Natural killer cell (primary cell): Measurements from ENCODE around the gene PTK7. TPM values are rescaled to one million over a fixed set of nuclear protein-coding genes. Genes with fewer than 3 reads are reported as not detected.

Experiments used
- ATAC-seq, 3 donors: fragments of 150-1000 bp in 2 of 3; fragments of 200-7000 bp in 1 of 3; cut with Tn5 transposase; 1 replicate in 1 of 3; 2 replicates in 2 of 3; pipeline ENCODE4 v1.10.0; 2021; ENCODE audit warnings: mild to moderate bottlenecking in 2 of 3, moderate library complexity in 2 of 3
- DNase-seq, 2 donors: peaks; one replicate each; pipeline versions ENCODE4 v3.0.0 to v3.0.0-alpha.2; 2013 to 2021; ENCODE audit warnings: mixed read lengths in 1 of 2
- H3K27ac ChIP-seq: one replicate; pipeline ENCODE4 v1.5.1; 2013; ENCODE audit warnings: mild to moderate bottlenecking, low read length
- H3K27me3 ChIP-seq: one replicate; pipeline ENCODE4 v1.6.1; 2013; ENCODE audit warnings: low read length; ENCODE audit not compliant: control insufficient read depth, insufficient read depth
- H3K36me3 ChIP-seq: one replicate; pipeline ENCODE4 v1.6.1; 2013; ENCODE audit warnings: low read length; ENCODE audit not compliant: control insufficient read depth, insufficient read depth
- H3K4me1 ChIP-seq: one replicate; pipeline ENCODE4 v1.6.1; 2013; ENCODE audit warnings: low read length; ENCODE audit not compliant: control insufficient read depth, insufficient read depth
- H3K4me3 ChIP-seq: one replicate; pipeline ENCODE4 v1.5.1; 2013; ENCODE audit warnings: low read length
- H3K9me3 ChIP-seq: one replicate; pipeline ENCODE4 v1.6.1; 2013; ENCODE audit warnings: low read length; ENCODE audit not compliant: control insufficient read depth, insufficient read depth
- H3K27ac Mint-ChIP-seq, 2 donors: one replicate each; pipeline ENCODE4 v1.8.0; 2022; ENCODE audit warnings: mild to moderate bottlenecking in 2 of 2, mixed read lengths in 2 of 2, moderate library complexity in 1 of 2
- H3K27me3 Mint-ChIP-seq, 2 donors: one replicate each; pipeline ENCODE4 v1.8.0; 2022; ENCODE audit warnings: low read depth in 2 of 2, mixed read lengths in 2 of 2
- H3K36me3 Mint-ChIP-seq: one replicate; pipeline ENCODE4 v1.8.0; 2022; ENCODE audit warnings: mixed read lengths
- H3K4me1 Mint-ChIP-seq, 2 donors: one replicate each; pipeline ENCODE4 v1.8.0; 2022; ENCODE audit warnings: mixed read lengths in 2 of 2
- H3K4me3 Mint-ChIP-seq: one replicate; pipeline ENCODE4 v1.8.0; 2022; ENCODE audit warnings: mild to moderate bottlenecking, moderate library complexity, mixed read lengths
- H3K9me3 Mint-ChIP-seq, 2 donors: one replicate each; pipeline ENCODE4 v1.8.0; 2022; ENCODE audit warnings: mixed read lengths in 2 of 2
- CTCF ChIP-seq: fragments of 200-600 bp; IDR thresholded peaks from one replicate; pipeline ENCODE4 v1.8.0; 2022; ENCODE audit warnings: antibody characterized with exemption
- WGBS: methylation state at CpG from one replicate; pipeline ENCODE4 v1.1.7; 2013; ENCODE audit warnings: missing lambda C conversion rate; ENCODE audit not compliant: insufficient coverage; 5-methylcytosine and 5-hydroxymethylcytosine counted together
- intact Hi-C: fragments of 100-400 bp; cut with micrococcal nuclease; formaldehyde crosslinking; loops from one replicate; pipeline ENCODE4 v1.14.2; 2022
- total RNA-seq, 4 donors: library from RNA; stranded (reverse); fragments of 120-200 nt in 1 of 4; gene quantifications; one replicate each; pipeline versions ENCODE4 v1.2.3 to v1.2.4, GENCODE V29; 2013 to 2022

PTK7 gene
- total RNA-seq, 3 donors from 2014 or later (not counting 1 experiment from before 2014, with no cell fraction given) = 1.7 to 5.6 (median 2.8) TPM

GRCh38 chr6:43119482-43119881, 43.4 kb downstream of the PTK7 start:
- no peak overlapping the region for H3K4me3 ChIP-seq
- no peaks in the 10 kb centered on the region for H3K27me3 ChIP-seq
- no peaks in the 10 kb centered on the region for H3K4me1 Mint-ChIP-seq
- no peak for ATAC-seq
- H3K27me3 Mint-ChIP-seq = no peaks in the 10 kb centered on the region
- 79% methylated on average over 4 of the region's 4 CpGs for WGBS
- no peak overlapping the region for H3K4me3 Mint-ChIP-seq
- H3K36me3 ChIP-seq = no peaks in the 10 kb centered on the region
- no peak for TF ChIP-seq CTCF
- intact Hi-C loops = no loop called here
- DNase-seq = no peak
- H3K36me3 Mint-ChIP-seq = no peaks in the 10 kb centered on the region
- H3K9me3 ChIP-seq = no peaks in the 10 kb centered on the region
- H3K27ac Mint-ChIP-seq = no peak overlapping the region
- no peaks in the 10 kb centered on the region for H3K4me1 ChIP-seq
- no peak overlapping the region for H3K27ac ChIP-seq
- no peaks in the 10 kb centered on the region for H3K9me3 Mint-ChIP-seq

- 90% methylated on average over 9 of the region's 9 CpGs for WGBS
- H3K36me3 Mint-ChIP-seq = no peaks in the 10 kb centered on the region
- H3K36me3 ChIP-seq = no peaks in the 10 kb centered on the region
- no peaks in the 10 kb centered on the region for H3K9me3 ChIP-seq
- H3K9me3 Mint-ChIP-seq = no peaks in the 10 kb centered on the region
- ATAC-seq (no peak), DNase-seq (no peak)
- intact Hi-C loops = no loop called here
- H3K4me3 Mint-ChIP-seq = no peak overlapping the region
- H3K4me1 ChIP-seq = no peaks in the 10 kb centered on the region
- H3K27ac ChIP-seq = no peak overlapping the region
- no peaks in the 10 kb centered on the region for H3K27me3 Mint-ChIP-seq
- H3K4me1 Mint-ChIP-seq = no peaks in the 10 kb centered on the region
- TF ChIP-seq CTCF = no peak
- H3K27ac Mint-ChIP-seq = no peak overlapping the region
- H3K4me3 ChIP-seq = no peak overlapping the region
- H3K27me3 ChIP-seq = no peaks in the 10 kb centered on the region
These were observed 44.1 kb downstream of the PTK7 start for GRCh38 chr6:43120101-43120763.

GRCh38 chr6:43120944-43121913, 45.1 kb downstream of the PTK7 start:
- Mint-ChIP-seq H3K4me1 (no peaks in the 10 kb centered on the region), H3K4me3 (no peak overlapping the region), H3K36me3 (no peaks in the 10 kb centered on the region), H3K9me3 (no peaks in the 10 kb centered on the region), H3K27ac (no peak overlapping the region), H3K27me3 (no peaks in the 10 kb centered on the region)
- H3K9me3 ChIP-seq = no peaks in the 10 kb centered on the region
- no peaks in the 10 kb centered on the region for H3K36me3 ChIP-seq
- intact Hi-C loops = no loop called here
- DNase-seq = no peak
- H3K27ac ChIP-seq = no peak overlapping the region
- H3K4me3 ChIP-seq = no peak overlapping the region
- no peak for ATAC-seq
- no peaks in the 10 kb centered on the region for H3K27me3 ChIP-seq
- no peaks in the 10 kb centered on the region for H3K4me1 ChIP-seq
- 81% methylated on average over 9 of the region's 9 CpGs for WGBS
- no peak for TF ChIP-seq CTCF
